ENCODE measurements around the gene ZNF469. TPM values are rescaled to one million over a fixed set of nuclear protein-coding genes. Genes with fewer than 3 reads are reported as not detected.
A peak's percentile ranks its signal among the peaks of the same experiment; 100 is the strongest.

Gene ZNF469
- total and polyA plus RNA-seq, 9 of the 15 experiments (the other 6 are each of a cell fraction or from before 2014, with no cell fraction given): 0.01 to 0.04 TPM; not detected in 7

DNA sequence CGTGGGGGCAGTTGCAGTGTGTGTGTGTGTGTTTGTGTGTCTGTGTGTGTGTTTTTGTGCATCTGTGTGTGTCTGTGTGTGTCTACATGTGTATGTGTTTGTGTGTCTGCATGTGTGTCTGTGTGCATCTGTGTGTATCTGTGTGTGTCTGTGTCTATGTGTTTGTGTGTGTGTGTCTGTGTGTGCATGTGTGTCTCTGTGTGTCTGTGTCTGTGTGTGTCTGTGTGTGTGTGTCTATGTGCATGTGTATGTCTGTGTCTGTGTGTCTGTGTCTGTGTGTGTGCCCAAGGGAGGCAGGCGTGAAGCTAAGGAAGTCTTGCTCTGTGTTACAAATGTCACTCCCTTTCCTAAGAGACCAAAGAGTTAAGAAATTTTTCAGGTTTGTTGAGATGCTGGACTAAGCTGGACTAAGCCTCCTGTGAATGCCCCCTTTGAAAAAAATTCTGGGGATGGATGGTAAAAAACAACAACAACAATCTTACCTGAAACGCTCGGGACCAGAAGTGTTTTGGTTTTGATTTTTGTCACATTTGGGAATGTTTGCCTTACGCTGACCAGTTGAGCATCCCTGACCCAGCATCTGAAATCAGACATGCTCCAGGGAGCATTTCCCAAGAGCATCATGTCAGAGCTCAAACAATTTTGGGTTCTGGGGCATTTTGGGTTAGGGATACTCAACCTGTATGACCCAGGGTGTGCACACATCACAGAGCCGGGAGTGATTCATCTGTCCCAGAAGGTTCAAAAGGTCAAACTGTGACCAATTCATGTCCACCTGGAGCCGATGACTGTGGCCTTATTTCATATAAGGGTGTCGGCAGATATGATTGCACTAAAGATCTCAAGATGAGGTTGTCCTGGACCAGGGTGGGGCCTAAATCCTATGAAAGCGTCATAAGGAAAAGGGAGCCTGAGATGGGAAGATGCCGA lies 48.6 kb upstream of the ZNF469 start (continued):
- TF ChIP-seq TEAD1 (CRISPR knock-in tag; IDR thresholded peaks at IDR 0.05): no peak
- no peak for TF ChIP-seq RBM22 (IDR thresholded peaks at IDR 0.05; ENCODE audit: low read depth, low read length, poor library complexity, severe bottlenecking)
- TF ChIP-seq PML (IDR thresholded peaks at IDR 0.05; ENCODE audit: low read length): no peak
- peak; percentile 98 for TF ChIP-seq HLTF (IDR thresholded peaks at IDR 0.05)
- no peak for TF ChIP-seq SAFB (IDR thresholded peaks at IDR 0.05; ENCODE audit: borderline replicate concordance, low read depth, low read length)
- no peak for TF ChIP-seq MNT (conservative IDR thresholded peaks at IDR 0.05)
- no peak for TF ChIP-seq CXXC5 (CRISPR knock-in tag; IDR thresholded peaks at IDR 0.05)
- TF ChIP-seq, protein P1, sequence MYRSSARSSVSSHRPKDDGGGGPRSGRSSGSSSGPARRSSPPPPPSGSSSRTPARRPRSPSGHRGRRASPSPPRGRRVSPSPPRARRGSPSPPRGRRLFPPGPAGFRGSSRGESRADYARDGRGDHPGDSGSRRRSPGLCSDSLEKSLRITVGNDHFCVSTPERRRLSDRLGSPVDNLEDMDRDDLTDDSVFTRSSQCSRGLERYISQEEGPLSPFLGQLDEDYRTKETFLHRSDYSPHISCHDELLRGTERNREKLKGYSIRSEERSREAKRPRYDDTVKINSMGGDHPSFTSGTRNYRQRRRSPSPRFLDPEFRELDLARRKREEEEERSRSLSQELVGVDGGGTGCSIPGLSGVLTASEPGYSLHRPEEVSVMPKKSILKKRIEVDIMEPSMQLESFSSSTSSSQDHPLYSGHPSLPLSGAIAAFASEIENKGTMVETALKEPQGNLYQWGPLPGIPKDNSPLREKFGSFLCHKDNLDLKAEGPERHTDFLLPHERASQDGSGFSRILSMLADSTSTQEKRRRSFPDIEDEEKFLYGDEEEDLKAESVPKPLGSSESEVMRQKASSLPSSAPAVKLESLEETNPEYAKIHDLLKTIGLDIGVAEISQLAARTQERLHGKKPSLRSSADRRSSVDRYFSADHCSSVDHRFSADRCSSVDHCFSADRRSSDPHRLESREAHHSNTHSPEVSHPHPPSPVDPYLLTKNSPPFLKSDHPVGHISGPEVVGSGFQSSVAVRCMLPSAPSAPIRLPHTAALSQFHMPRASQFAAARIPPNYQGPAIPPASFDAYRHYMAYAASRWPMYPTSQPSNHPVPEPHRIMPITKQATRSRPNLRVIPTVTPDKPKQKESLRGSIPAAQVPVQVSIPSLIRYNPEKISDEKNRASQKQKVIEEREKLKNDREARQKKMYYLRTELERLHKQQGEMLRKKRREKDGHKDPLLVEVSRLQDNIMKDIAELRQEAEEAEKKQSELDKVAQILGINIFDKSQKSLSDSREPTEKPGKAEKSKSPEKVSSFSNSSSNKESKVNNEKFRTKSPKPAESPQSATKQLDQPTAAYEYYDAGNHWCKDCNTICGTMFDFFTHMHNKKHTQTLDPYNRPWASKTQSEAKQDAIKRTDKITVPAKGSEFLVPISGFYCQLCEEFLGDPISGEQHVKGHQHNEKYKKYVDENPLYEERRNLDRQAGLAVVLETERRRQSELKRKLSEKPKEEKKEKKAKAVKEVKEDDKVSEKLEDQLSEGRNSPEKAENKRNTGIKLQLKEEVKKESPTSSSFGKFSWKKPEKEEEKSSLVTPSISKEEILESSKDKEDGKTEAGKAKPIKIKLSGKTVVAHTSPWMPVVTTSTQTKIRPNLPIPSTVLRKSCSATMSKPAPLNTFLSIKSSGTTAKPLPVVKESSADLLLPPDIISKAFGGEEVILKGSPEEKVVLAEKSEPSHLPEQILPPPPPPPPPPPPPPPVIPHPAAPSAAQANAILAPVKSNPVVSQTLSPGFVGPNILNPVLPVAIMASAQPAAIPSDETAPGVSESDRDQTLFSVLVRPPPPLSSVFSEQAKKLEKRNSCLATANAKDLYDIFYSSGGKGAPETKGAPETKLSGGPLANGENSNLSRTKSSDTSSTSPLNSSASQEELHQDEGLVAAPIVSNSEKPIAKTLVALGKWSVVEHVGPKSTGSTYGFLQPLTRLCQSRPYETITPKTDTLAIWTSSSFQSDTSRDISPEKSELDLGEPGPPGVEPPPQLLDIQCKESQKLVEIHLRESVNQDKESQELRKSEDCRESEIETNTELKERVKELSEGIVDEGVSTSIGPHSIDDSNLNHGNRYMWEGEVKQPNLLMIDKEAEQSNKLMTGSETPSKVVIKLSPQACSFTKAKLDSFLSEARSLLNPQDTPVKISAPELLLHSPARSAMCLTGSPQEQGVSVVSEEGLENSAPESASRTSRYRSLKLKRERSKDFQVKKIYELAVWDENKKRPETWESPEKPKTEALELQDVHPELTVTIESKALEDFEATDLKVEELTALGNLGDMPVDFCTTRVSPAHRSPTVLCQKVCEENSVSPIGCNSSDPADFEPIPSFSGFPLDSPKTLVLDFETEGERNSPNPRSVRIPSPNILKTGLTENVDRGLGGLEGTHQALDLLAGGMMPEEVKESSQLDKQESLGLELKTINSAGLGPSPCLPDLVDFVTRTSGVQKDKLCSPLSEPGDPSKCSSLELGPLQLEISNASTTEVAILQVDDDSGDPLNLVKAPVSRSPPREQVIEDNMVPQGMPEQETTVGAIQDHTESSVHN (IDR thresholded peaks at IDR 0.05; ENCODE audit: borderline replicate concordance in 1 of 2, low read depth in 1 of 2): no peak
- no peak for TF ChIP-seq ESRRA (IDR thresholded peaks at IDR 0.05; ENCODE audit: borderline replicate concordance, low read depth)
- no peak for TF ChIP-seq PRPF4 (IDR thresholded peaks at IDR 0.05; ENCODE audit: insufficient read depth, low read depth, low read length, poor library complexity, severe bottlenecking)
- no peak for TF ChIP-seq HNRNPUL1 (IDR thresholded peaks at IDR 0.05; ENCODE audit: low read length)
- TF ChIP-seq, protein P2, sequence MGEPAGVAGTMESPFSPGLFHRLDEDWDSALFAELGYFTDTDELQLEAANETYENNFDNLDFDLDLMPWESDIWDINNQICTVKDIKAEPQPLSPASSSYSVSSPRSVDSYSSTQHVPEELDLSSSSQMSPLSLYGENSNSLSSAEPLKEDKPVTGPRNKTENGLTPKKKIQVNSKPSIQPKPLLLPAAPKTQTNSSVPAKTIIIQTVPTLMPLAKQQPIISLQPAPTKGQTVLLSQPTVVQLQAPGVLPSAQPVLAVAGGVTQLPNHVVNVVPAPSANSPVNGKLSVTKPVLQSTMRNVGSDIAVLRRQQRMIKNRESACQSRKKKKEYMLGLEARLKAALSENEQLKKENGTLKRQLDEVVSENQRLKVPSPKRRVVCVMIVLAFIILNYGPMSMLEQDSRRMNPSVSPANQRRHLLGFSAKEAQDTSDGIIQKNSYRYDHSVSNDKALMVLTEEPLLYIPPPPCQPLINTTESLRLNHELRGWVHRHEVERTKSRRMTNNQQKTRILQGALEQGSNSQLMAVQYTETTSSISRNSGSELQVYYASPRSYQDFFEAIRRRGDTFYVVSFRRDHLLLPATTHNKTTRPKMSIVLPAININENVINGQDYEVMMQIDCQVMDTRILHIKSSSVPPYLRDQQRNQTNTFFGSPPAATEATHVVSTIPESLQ (CRISPR knock-in tag; IDR thresholded peaks at IDR 0.05): no peak

Measured in K562 (cell line).